ENCODE measurements around the gene OLIG2.
A peak's percentile ranks its signal among the peaks of the same experiment; 100 is the strongest.

The OLIG2 gene

GRCh38 chr21:33053951-33054350, 28.2 kb downstream of the OLIG2 start:
- Histone ChIP-seq H3K4me1 (ENCODE audit: insufficient read depth, low read length, poor library complexity, severe bottlenecking) (peaks cover 37% of the 10 kb centered on the region), H3K36me3 (ENCODE audit: insufficient read depth, low read length) (no peaks in the 10 kb centered on the region), H3F3A (ENCODE audit: low read depth) (peaks cover 5% of the 10 kb centered on the region), H3K9me3 (ENCODE audit: insufficient read depth, low read depth, low read length) (no peaks in the 10 kb centered on the region), H3K9ac (ENCODE audit: low read depth, low read length, poor library complexity, severe bottlenecking) (no peak overlapping the region), H3K4me3 (ENCODE audit: low read length, poor library complexity, severe bottlenecking) (no peak overlapping the region), H4K20me1 (ENCODE audit: insufficient read depth, low read length, poor library complexity, severe bottlenecking) (no peaks in the 10 kb centered on the region), H3K9me2 (replicated peaks; ENCODE audit: low read depth, low read length) (no peaks in the 10 kb centered on the region), H3K4me2 (ENCODE audit: low read depth, low read length, poor library complexity, severe bottlenecking) (no peak overlapping the region), H2AFZ (ENCODE audit: low read length) (no peak overlapping the region), H3K27me3 (ENCODE audit: insufficient read depth, low read length, poor library complexity, severe bottlenecking) (no peaks in the 10 kb centered on the region), H3K79me2 (ENCODE audit: insufficient read depth, low read length) (no peaks in the 10 kb centered on the region)
- TF ChIP-seq EZH2phosphoT487 (IDR thresholded peaks at IDR 0.05; ENCODE audit: borderline replicate concordance) (no peak), CTCF (conservative IDR thresholded peaks at IDR 0.05; ENCODE audit: low read length) (no peak)

- no peak overlapping the region for H3K4me3 ChIP-seq (ENCODE audit: low read length, poor library complexity, severe bottlenecking)
- peaks cover 13% of the 10 kb centered on the region for H3F3A ChIP-seq (ENCODE audit: low read depth)
- peaks cover 50% of the 10 kb centered on the region for H3K4me1 ChIP-seq (ENCODE audit: insufficient read depth, low read length, poor library complexity, severe bottlenecking)
- H3K9me3 ChIP-seq (ENCODE audit: insufficient read depth, low read depth, low read length) = no peaks in the 10 kb centered on the region
- no peaks in the 10 kb centered on the region for H4K20me1 ChIP-seq (ENCODE audit: insufficient read depth, low read length, poor library complexity, severe bottlenecking)
- no peak overlapping the region; the same call in 1 of the 2 replicates for H2AFZ ChIP-seq (ENCODE audit: low read length)
- H3K4me2 ChIP-seq (ENCODE audit: low read depth, low read length, poor library complexity, severe bottlenecking) = no peak overlapping the region
- TF ChIP-seq EZH2phosphoT487 (IDR thresholded peaks at IDR 0.05; ENCODE audit: borderline replicate concordance) = no peak
- TF ChIP-seq CTCF (conservative IDR thresholded peaks at IDR 0.05; ENCODE audit: low read length) = no peak
- H3K27me3 ChIP-seq (ENCODE audit: insufficient read depth, low read length, poor library complexity, severe bottlenecking) = no peaks in the 10 kb centered on the region
- no peaks in the 10 kb centered on the region for H3K9me2 ChIP-seq (replicated peaks; ENCODE audit: low read depth, low read length)
- no peaks in the 10 kb centered on the region for H3K79me2 ChIP-seq (ENCODE audit: insufficient read depth, low read length)
- no peaks in the 10 kb centered on the region for H3K36me3 ChIP-seq (ENCODE audit: insufficient read depth, low read length)
- H3K9ac ChIP-seq (ENCODE audit: low read depth, low read length, poor library complexity, severe bottlenecking) = no peak overlapping the region
Measured at GRCh38 chr21:33055991-33056390, 30.3 kb downstream of the OLIG2 start.

DNA sequence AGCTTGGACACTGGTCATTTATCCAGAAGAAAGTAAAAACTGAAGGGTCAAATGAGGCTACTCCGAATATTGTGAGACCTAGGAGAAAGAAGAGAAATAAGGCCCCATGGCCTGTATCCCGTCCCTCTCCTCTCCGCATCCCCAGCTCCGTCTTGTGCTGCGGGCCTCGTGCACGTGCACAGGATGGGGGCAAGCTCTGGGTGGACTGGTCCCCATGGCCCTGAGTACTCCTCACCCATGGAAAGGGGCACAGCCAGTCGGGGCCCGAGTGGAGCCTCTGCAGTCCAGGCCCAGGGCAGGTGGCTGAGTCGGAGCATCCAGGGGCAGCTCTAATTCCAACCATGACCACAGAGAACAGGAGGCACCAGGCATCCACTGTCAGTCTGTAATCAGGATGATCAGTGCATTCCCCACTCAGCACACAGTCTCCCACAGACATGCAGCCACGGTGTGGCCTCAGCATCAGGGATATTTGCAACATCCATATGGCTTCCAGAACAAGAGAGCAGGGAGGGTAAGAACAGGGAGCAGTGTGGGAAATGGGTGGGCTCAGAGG, 31.7 kb downstream of the OLIG2 start:
- Histone ChIP-seq H3K9ac (ENCODE audit: low read depth, low read length, poor library complexity, severe bottlenecking) (peak overlapping the region; percentile 53), H2AFZ (ENCODE audit: low read length) (no peak overlapping the region), H3K27me3 (ENCODE audit: insufficient read depth, low read length, poor library complexity, severe bottlenecking) (no peaks in the 10 kb centered on the region), H3K4me3 (ENCODE audit: low read length, poor library complexity, severe bottlenecking) (no peak overlapping the region), H4K20me1 (ENCODE audit: insufficient read depth, low read length, poor library complexity, severe bottlenecking) (no peaks in the 10 kb centered on the region), H3K79me2 (ENCODE audit: insufficient read depth, low read length) (no peaks in the 10 kb centered on the region), H3K4me2 (ENCODE audit: low read depth, low read length, poor library complexity, severe bottlenecking) (no peak overlapping the region), H3K36me3 (ENCODE audit: insufficient read depth, low read length) (no peaks in the 10 kb centered on the region), H3F3A (ENCODE audit: low read depth) (peaks cover 13% of the 10 kb centered on the region), H3K4me1 (ENCODE audit: insufficient read depth, low read length, poor library complexity, severe bottlenecking) (peaks cover 50% of the 10 kb centered on the region), H3K9me3 (ENCODE audit: insufficient read depth, low read depth, low read length) (no peaks in the 10 kb centered on the region), H3K9me2 (replicated peaks; ENCODE audit: low read depth, low read length) (no peaks in the 10 kb centered on the region)
- TF ChIP-seq CTCF (conservative IDR thresholded peaks at IDR 0.05; ENCODE audit: low read length) = no peak
- no peak for TF ChIP-seq EZH2phosphoT487 (IDR thresholded peaks at IDR 0.05; ENCODE audit: borderline replicate concordance)
